HuH-7 (cell line): ENCODE data around the gene TRIO.
"Not testable (repeated sequence)": the region's sequence is repeated elsewhere in the genome, so short reads cannot be mapped to it uniquely, and the experiment has no call there.

Experiments
- DNase-seq: peaks from one replicate; pipeline ENCODE4 v3.0.0; 2011; ENCODE audit warnings: low spot score

Gene TRIO

DNA sequence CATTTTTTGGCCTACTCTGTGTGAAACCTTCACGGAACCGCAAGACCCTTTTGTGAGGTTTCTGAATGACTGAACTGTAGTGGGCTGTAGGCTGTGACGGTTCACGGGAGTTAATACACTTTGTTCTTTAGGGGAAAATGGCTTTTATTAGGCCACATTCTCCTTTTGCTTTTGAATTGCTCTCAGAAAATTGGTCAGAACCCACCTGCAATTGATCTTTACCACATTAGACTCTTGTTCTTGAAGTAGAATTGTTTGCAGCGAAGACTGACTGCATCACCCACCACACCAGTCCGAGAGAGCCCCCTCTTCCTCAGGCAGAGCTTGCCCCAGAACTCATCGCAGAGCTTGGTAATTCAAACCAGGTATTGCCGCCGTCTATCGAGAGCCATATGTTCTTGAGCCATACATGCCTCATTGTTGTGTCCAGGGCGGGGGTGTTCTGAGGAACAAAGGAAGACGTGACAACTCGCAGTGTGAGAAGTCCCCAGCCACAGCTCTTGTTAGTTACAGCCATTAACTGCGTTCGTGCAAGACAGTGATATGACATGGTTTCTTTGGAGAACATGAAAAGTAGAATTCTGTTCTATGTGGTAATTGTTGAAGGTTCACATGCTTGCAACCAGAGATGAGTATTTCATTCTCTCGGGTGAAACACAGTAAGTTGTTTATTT, 272.0 kb downstream of the TRIO start:
- DNase-seq, result no peak

DNA sequence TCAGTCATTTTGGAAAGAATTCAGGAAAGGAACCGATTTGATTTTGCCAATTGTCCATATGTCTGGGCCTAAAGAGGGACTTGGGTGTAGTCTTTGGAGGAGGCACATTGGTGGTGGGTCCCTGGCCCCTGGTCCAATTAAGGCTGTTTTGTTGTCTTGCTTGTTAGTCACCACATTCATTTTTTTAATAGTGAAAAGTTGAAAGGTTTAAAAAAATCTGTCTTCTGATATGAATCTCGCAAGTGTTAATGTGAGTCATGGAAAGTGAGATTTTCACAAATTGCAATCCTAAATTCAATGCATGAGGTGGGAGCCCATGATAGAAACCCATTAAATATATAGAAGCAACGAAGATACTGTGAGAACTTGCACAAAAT, 272.5 kb downstream of the TRIO start:
- DNase-seq, result no peak

DNA sequence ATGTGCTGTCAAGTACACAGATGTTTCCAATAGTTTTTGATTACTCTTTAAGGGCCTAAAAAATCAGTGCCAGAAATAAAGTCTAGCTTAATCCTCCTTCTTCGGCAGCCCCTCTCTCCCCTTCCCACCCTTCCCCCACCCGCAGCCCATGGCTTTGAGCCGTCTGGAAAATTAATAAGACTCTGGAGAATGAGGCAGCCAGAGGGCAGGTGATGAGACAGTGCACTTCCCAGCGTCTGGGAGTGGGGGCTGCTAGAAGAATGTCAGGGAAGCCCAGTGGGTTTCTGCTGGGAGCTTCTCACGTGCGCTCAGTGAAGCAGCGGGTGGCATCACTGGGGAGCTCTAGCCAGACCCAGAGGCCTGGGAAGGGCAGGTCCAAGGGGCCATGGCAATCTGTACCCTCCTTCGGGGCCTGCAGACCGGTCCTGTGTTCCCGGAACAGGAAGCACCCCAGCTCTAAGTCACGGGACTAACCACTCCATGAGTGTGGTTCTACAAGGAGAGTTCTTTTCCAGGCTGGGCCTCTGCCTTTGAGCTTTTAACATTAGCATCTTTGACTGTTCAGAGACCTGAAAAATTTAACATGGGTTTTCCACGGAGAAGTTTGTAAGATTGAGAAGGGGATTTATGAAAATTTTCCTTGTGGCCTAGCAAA, 273.6 kb downstream of the TRIO start:
- no peak for DNase-seq

DNA sequence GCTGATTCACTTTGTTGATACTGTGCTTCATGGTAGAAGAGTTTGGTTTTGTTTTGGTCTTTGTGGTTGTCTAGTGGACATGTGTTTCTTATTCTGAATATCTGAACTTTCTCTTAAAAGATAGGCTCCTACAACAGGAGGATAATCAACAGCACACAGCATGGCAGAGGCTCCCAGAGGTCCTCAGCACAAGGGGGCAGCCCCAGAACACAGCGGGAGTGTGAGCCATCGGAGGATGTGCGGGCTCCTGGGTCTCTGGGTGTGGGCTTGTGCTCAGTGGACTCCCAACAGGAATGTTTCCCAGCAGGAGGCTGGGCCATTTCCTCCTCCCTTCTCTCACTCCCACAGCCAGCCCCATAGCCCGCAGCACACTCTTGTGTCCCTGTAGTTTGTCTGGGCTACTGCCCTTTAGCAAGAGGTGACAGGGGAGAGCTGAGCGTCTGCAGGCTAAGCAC, 274.2 kb downstream of the TRIO start:
- no peak for DNase-seq

DNA sequence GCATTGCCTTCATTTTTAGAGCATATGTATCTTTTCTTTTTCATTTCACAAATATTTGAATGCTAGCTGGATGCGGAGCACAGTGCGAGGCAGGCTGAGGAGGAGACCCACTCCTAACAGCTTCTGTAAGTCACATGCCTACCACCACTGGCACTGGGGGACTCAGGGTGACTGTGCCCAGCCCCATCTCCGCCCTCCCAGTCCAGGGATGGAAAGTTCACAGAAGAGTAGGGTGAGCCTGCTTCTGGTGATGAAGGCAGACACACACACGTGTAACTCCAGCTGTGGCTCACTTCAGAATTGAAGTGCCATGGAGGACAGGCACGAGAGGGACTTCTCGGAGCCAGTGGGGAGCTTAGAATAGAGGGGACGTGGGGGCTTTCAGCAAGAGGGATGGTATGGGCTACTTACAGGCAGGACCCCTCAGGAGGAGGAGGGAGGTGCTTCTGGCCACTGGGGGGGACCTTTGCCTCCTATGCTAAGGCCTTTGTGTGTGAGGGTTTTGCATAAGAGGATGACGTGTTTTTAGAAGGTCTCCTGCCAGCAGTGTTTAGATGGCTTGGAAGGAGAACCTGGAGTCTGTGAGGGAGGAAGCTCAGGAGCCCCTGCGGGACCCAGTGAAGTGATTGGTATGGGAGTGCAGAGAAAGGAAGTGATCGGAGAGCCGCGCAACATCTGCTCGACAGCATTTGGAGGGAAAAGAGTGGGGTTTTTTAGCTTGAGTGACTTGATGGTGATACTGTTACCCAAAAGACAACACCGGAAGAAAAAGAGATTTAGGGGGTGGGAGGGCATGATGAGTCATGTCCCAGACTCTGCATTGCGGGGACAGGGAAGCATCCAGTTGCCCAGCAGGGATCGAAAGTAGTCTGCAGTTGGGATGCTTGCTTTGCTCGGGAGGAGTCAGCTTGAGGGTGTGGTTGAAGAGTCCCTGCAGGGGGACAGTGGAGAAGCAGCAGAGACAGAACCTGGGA, 274.9 kb downstream of the TRIO start:
- DNase-seq, result no peak

DNA sequence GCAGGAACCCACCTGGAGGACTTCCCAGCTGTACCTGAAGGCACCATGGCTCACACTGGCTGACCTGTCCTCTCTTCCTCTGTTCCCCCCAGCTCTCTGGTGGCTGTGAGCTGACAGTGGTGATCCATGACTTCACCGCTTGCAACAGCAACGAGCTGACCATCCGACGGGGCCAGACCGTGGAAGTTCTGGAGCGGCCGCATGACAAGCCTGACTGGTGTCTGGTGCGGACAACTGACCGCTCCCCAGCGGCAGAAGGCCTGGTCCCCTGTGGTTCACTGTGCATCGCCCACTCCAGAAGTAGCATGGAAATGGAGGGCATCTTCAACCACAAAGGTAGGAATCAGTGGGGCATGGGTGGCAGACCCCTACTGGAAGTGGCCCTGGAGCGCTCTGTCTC, 276.5 kb downstream of the TRIO start:
- no peak for DNase-seq

DNA sequence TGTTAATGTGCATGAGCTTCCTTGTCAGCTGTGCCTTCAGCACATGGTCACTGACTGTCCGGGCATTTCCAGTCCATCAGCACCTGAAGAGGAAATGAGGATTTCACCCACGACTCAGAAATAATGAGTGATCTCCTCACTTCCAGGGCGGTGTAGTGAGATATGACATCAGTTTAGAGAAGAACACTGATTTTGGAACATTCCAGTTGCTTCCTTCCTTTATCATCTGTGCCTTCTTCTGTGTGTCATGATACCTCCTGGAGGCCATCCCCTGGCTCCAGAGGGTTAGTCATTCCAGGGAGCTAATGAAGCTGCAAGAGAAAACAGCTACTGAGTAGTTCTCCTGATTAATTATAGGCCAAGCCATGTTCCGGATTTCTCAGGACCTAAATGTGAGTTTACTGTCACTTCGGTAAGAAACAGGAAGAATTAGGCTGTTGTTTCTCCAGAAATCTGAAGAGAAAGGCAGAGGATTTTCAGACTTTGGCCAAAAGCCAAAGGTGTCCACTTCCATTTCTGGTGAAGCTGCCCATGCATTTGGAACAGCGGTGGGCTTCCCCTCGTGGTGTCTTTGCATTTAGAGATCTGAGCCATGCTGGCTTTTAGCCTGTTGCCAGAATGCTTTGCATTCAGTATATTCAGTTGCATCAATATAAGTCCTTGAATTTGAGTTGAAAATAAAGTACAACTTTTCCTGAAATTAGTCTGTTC, 277.1 kb downstream of the TRIO start:
- no peak for DNase-seq

DNA sequence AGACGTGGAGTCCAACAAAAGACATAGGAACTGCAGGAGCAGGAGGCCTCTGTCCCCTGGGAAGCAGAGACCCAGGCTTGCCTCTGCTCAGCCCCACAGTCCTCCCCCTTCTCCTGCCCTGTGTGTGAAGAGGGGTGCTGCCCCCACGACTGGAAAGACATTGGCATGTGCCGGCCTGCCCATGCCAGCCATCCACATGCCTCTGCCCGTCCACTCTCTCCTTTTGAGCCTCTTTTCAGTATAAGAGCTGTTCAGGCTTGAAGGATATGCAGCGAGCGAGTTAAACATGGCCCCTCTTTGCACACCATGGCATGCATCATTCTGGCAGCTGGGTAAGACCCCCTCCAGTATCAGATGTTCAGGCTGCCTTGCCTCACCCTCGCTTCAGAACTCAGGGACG, 278.7 kb downstream of the TRIO start:
- no peak for DNase-seq

DNA sequence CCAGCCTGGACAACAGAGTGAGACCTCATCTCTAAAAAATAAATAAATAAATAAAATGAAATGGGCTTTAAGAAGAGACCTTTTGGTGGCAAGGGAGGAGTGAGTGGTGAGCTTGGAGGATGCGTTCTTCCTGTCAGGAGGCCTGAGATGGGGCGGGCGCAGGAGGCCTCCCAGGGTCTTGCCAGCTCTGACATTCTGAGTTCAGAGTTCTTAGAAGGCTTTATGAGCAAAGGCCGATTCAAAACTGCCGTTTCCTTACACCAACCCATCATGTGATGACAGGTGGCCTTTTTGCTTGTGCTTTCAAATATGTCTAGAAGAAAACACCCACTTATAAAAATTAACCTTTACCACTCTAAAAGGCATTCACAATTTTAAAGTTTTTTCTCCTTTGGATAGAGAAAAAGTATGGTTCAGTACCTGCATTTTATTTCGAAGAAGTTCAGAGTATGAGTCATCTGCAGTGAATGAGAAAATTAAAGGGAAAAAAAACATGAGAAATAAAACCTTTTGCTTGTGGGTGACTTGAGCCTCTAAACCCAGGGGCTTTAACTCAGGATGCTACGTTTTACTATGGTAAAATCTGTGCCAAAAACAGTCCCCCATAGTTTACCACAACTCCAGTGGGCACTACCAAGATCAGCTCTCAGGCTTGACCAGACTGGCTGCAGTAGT, 281.0 kb downstream of the TRIO start:
- DNase-seq, result no peak

DNA sequence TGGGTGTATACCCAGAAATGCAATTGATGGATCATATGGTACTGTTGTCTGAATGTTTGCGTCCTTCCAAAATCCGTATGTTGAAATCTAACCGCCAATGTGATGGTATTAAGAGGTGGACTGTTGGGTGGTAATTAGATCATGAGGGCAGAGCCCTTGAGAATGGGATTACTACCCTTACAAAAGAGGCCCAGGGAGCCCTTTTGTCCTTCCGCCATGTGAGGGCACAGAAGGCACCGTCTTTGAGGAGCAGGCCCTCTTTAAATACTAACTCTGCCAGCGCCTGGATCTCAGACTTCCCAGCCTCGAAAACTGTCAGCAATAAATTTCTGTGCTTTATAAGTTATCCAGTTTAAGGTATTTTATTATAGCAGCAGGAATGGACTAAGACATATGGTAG, 282.4 kb downstream of the TRIO start:
- DNase-seq, result no peak

DNA sequence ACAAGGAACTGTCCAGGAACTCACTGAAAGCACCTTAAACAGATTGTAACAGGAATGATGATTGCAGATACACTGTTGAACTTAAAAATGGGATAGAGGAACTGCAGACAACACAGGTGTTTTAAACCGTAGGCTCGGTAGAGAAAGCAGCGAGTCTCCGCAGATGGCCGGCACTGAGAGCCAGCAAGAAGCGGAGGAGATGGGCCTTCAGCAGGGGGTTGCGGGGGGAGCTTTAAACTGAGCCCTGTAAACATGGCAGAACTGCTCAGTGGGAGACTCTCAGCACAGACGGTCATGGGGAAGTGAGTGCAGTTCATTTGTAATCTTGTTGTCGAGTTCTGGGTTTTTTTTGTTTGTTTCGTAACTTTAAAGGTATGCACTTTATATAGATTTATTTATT, 283.4 kb downstream of the TRIO start:
- DNase-seq, result no peak

DNA sequence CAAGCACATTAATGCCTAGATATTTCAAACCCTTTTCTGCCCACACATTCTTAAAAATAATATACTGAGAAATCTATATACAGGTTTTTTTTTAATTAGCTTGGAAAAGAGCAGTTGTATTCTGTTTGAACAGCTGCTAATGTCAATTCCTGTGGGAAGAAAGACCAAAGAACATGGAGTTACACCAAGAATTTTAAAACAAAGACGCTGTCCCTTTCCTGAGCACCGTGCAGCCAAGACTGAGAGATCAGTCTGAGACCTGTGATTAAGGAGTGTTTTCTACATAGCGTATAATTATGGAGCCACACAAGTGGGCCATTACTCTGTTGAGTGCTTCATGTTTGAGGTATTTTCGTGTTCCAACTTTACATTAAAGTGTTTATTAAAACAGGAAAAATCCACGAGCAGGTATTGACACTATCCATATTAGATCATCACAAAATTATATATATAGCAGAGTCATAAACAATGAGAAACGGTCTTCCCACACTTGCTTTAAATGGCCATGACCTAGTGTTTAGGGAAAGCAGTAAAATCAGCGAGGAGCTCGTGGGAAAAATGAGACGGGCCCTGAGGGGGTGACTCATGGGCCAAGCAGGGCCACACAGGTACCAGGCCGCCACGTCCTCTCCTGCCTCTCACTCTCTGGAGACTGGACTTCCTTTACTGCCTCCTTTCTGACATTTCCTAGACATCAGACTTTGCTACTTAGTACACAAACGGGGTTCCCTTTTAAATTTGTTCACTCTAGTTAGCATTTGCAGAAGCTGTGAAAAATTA, 285.4 kb downstream of the TRIO start:
- DNase-seq, result no peak

DNA sequence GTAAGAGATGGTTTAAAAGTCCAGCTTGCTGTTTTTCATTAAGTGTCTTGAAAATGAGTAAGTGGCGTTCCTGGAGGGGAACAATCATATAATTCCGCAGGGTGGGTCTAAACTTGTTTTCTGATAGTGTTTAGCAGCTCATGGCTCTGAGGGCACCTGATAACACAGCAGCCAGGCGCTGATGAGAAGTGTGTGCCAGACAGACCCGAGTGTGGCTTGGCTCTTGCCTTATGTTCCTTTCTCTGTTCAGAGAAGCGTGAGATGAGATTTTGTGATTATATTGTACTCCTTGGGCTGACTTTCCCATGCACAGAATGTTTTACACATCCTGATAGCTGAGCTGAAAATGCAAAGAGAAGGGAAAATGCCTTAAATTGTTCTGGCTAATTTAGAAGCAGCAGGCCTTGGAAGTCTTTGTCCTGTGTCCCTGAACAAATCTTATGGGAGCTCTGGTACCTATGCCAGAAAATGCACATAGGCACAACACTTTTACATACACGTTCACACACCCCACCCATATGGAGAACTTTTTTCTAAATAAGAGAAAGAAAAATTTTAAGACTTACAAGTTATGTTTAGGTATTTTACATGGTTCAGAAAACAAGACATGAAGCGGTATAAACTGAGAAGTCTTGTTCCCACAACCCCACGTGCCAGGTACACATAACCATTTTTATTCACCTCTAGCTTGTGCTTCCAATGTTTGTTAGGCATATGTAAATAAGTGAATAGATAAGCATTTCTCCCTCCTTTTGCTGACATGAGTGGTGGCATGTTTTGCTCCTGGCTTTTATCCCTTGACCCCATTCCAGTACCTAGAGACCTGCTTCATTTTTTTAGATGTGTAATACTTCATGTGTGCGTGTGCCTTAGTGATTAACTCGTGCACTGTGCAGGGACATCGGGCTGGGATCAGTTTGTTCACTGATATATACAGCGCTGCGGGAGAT, 286.2 kb downstream of the TRIO start:
- DNase-seq, result no peak

DNA sequence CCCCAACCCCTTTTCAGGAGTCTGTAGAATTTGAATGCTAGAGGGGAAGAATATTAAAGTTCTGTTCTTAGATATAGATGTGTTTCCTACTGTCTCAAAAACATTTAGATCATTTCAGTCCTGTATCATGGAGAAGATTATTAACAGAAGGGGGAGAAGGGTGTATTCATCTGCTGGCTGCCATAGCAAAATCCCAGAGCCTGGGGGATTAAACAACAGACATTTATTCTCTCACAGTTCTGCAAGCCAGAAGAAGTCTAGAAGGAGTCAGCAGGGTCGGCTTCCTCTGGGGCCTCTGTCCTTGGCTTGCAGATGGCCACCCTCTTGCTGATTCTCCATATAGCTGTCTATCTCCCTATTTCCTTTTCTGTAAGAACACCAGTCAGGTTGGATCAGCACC, 288.4 kb downstream of the TRIO start:
- no peak for DNase-seq

DNA sequence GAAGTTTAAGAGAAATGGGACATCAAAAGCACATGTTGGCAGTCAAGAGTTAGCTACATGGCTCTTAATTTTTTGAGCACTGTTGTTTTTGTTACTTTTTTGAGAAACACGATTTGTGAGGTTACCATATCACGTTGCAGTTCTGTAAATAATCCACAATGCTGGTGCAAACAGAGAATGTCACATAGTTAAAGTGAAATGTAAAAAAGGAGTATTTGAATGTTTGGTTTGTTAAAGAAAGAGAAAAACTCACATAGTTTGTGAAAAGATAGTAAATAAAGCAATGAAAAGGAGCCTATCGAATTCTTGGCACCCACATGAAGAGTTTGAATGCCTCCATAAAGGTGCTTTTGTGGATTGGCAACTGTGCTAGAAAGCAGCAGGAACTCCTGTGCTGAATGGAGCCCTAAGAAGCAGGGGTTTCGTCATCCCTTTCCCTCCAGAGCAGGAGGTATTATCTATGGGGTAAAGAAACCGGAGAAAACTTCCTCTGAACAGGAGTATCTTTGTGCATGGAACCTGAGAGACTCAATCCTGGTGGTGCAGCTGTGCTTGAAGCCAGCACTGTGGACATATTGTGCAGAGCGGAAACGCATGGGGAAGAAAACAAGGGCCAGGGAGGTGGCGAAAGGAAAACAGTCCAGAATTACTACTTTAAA, 289.9 kb downstream of the TRIO start:
- peak; percentile 27 for DNase-seq

DNA sequence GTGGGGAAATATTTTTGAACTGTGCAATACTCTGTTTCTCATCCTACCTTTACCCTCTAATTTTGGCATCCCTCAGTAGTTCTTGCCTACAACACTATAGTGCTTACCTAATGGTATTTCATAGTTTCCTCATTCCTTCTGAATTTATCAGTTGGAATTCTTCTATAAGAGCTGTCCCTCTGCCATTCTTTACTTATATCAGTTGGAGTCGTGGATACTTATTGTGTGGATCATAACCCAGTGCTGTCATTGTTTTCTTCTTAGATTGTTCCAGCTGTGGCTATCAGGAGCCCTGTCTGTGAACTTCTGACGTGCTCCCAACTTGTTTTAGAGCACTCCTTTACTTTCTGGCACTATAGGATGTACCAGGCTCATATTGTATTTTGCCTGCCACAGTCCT, 292.3 kb downstream of the TRIO start:
- DNase-seq, result no peak

DNA sequence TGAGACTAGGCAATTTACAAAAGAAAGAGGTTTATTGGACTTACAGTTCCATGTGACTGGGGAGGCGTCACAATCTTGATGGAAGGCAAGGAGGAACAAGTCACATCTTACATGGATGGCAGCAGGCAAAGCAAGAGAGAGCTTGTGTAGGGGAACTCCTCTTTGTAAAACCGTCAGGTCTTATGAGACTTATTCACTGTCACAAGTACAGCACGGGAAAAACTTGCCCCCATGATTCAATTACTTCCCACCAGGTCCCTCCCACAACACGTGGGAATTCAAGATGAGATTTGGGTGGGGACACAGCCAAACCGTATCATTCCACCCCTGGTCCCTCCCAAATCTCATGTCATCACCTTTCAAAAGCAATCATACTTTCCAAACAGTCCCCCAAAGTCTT, 293.0 kb downstream of the TRIO start:
- not testable (repeated sequence) for DNase-seq

DNA sequence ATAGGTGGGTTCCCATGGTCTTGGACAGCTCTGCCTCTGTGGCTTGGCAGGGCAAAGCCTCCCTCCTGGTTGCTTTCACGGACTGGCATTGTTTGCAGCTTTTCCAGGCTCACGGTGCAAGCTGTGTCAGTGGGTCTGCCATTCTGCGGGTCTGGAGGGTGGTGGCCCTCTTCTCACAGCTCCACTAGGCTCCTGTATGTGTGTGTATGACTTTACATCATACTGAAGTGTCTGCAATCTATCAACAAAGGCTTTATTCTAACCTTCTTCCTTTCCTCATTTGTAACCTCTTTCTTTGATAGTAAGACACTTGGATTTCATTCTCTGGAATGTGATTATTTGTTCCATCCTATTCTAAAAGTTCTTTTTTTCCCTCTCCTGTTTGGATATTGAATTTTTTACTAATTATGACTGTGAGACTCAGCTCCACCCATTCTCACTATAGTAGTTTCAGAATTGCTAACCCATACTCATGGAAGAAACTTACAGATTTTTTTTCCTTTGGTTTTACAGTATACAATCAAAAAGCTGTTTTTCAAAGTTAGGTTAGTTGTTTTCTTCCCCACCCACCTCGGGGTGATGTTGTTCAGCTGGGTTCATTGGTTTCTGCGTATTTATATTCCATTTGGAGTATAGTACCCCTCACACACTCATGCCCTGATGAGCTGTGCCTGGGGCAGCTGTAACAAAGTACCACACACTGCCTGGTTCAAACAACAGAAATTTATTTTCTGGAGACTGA, 293.8 kb downstream of the TRIO start:
- DNase-seq, result no peak
